Mammary epithelial cell (primary cell): Measurements from ENCODE around the gene NOCT.

Experiments
- CTCF ChIP-seq, 2 donors: IDR thresholded peaks in 1 of 2; conservative IDR thresholded peaks in 1 of 2; 2 replicates each; pipeline ENCODE4 v1.5.1; 2011 to 2012; ENCODE audit warnings: inconsistent platforms in 2 of 2, low read length in 2 of 2, mild to moderate bottlenecking in 2 of 2, control low read depth in 1 of 2, low read depth in 1 of 2; ENCODE audit not compliant: insufficient read depth in 1 of 2; ENCODE audit errors: extremely low read depth in 1 of 2
- EZH2 ChIP-seq: IDR thresholded peaks from 2 replicates; pipeline ENCODE4 v1.6.1; 2012; ENCODE audit warnings: low read length, inconsistent platforms, borderline replicate concordance

DNA sequence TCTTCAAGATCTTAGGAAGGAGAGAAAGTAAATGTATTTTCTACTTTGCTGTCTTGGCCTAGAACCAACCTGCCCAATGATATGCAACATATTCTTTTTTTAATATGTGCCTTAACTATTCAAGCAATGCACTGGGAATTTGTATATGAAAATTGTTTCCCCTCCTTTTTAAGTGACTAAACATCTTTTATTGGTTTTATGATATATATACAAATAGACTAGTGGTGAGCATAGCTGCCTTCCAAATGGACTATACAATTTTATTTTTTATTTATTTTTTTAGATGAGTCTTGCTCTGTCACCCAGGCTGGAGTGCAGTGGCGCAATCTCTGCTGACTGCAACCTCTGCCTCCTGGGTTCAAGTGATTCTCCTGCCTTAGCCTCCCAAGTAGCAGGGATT is 10.3 kb downstream of the NOCT start:
- TF ChIP-seq CTCF (conservative IDR thresholded peaks at IDR 0.05 in 1 of 2, IDR thresholded peaks at IDR 0.05 in 1 of 2; ENCODE audit: extremely low read depth in 1 of 2, insufficient read depth in 1 of 2, low read depth in 1 of 2, low read length in 2 of 2) = no peak
- TF ChIP-seq EZH2 = no peak
